ENCODE measurements around the gene PPP2R2D.

The PPP2R2D gene

GRCh38 chr10:131954356-131954965 lies 53.7 kb downstream of the PPP2R2D start:
- no peak for DNase-seq

DNA sequence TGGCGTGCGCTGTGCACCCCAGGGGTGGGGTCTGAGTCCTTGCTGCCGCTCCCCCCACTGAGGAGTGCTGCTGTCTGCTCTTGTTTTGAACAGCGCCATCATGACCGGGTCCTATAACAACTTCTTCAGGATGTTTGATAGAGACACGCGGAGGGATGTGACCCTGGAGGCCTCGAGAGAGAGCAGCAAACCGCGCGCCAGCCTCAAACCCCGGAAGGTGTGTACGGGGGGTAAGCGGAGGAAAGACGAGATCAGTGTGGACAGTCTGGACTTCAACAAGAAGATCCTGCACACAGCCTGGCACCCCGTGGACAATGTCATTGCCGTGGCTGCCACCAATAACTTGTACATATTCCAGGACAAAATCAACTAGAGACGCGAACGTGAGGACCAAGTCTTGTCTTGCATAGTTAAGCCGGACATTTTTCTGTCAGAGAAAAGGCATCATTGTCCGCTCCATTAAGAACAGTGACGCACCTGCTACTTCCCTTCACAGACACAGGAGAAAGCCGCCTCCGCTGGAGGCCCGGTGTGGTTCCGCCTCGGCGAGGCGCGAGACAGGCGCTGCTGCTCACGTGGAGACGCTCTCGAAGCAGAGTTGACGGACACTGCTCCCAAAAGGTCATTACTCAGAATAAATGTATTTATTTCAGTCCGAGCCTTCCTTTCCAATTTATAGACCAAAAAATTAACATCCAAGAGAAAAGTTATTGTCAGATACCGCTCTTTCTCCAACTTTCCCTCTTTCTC lies 55.0 kb downstream of the PPP2R2D start:
- no peak for DNase-seq

GRCh38 chr10:131959841-131960240 lies 59.0 kb downstream of the PPP2R2D start:
- DNase-seq = no peak

DNA sequence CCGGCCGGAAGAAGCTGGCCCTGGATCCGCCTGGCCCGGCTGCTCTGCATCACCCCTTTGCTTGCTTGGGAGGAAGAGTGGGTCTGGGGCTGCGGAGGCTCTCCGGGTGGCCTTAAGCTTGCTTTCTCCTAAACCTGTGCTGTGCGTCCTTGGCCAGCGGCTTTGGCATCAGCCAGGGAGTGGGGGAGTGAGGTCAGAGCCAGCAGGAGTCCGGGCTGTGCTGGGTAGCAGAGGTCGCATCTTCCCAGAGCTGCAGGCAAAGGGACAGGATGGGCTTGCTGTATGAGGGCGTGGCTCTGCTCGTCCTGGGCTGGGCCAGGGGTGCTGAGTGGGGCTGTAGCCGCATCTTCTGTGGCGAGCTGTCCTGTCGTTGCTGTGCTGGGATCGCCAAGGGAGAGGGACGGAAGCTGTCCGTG lies 59.8 kb downstream of the PPP2R2D start:
- DNase-seq = no peak

DNA sequence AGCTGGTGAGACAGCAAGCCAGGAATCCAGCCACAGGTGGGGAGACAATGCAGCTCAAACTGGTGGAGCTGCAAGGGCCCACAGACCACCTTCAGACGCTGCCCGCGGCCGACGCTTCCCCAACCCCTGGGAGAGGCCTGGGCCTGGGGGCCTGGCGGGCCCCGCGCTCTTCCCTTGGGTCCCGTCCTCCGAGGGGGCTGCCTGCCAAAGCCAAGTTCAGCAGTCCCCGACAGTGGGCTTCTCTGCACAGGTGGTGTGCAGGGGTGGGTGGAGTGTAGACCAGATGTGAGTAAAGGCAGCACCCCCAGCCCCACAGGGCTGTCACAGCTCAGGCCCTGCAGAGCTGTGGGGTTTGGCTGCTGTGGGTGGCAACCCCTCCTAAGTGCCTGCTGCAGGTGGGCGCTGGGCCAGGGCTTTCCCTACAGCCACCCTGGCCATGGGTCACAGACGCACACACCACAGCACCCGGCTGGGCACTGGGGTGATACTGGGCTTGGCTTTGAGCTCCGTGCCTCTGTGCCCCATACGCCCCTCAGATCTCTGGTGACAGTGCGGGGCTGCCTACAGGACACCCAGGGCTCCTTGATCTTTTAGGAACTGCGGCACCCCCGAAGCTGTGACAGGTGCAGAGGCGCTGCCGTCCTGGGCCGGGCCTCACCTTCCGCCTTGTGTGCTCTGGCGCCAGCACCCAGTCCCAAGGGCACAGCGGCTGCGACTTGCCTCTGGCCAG lies 60.4 kb downstream of the PPP2R2D start:
- no peak for DNase-seq

- DNase-seq = no peak
Measured at GRCh38 chr10:131961777-131962662, 61.2 kb downstream of the PPP2R2D start.

GRCh38 chr10:131963350-131963749 lies 62.5 kb downstream of the PPP2R2D start:
- DNase-seq = no peak

DNA sequence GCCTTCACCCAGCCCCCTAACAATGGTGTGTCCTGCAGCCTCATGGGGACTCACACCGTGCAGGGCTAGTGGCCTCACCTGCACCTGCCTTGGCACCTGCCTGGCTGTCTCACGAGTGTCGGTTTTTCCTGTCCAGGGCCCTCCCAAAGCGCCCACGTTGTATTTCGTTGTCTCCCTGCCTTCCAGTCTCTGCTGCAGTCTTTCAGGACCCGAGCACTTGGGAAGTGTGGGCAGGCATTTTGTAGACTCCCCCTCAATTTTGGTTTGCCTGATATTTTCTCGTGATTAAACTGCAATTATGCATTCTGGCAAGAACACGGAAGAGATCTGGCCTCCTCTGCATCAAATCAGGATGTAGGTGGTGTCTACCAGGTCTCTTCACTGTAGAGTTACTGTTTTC lies 63.0 kb downstream of the PPP2R2D start:
- DNase-seq = no peak

- no peak for DNase-seq
Measured at GRCh38 chr10:131964298-131964697, 63.5 kb downstream of the PPP2R2D start.

DNA sequence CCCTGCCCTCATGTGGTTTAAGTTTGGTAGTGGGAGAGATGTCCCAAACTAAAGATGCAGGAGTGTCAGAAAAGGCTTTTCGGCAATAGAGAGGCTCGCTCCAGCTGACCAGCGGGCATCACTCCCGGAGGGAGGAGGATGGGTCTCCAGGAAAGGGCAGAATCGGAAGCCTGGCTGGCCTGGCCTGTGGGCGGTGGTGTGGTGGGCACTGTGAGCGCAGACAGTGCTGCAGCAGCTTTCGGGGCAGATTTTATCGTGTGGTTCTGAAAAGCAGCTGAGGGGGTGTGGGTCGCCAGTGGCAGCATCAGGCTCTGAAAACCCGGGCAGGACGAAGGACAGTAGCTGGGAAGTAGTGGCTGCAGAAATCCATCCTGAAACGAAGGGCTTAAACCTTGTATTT lies 68.1 kb downstream of the PPP2R2D start:
- no peak for DNase-seq

GRCh38 chr10:131970946-131971345 lies 70.1 kb downstream of the PPP2R2D start:
- no peak for DNase-seq

GRCh38 chr10:131971591-131971990 lies 70.8 kb downstream of the PPP2R2D start:
- DNase-seq = no peak

GRCh38 chr10:131972474-131973071 lies 71.8 kb downstream of the PPP2R2D start:
- peak in 1 of 2 experiments; percentile 14 for DNase-seq

DNA sequence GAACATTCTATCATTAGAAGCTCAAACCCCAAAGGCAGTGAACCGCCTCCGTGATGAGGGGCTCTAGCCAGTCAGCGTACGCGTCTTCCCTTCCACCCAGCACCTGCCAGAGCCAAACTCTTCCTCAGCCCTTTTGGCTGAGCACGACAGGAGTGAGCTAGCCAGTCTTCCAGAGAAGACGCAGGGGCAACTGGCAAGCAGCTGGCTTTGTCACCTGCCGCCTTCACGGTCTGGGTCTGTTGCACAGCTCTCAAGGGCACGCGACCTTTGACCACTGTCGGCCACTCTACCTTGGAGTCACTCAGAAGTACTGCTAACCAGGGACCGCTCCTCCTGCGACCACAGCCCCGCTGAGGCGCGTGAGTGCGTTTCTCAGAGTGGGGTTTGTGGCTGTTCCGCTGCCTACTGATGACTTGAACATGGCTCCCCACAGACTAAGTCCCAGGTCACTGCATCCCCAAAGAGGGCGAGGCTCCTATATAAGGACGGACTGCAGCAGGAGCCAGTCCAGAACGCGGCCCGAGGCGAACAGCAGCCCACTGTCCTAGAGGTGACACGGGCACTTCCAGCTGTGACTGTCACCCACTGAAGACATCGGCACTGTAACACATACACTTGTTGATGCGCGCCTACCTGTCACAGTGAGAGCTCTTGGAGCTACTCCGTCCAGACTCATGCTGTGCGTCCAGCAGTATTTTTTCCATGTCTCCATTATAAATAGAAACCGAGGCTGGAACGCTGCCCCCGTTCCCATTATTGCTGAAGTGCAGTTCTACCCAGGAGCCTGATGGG lies 72.5 kb downstream of the PPP2R2D start:
- DNase-seq = no peak

GRCh38 chr10:131974034-131974817 lies 73.4 kb downstream of the PPP2R2D start:
- no peak for DNase-seq

DNA sequence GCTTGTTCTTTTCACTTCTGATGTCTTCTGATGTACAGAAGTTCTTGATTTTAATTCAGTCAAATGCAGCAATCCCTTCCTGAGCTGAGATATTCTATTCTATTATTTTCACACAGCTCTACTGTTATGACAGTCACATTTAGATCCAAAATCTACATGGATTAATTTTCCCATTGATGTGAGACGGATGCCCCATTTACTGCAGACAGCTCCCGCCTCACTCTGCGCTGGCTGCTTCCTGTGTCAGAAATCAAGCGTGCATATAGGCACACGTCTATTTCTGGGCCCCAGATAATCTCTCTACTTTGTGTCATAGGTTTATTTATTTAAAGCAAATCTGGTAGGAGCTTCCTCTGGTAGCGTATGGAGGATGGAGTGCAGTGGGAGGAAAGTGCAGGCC lies 74.2 kb downstream of the PPP2R2D start:
- DNase-seq = no peak

DNA sequence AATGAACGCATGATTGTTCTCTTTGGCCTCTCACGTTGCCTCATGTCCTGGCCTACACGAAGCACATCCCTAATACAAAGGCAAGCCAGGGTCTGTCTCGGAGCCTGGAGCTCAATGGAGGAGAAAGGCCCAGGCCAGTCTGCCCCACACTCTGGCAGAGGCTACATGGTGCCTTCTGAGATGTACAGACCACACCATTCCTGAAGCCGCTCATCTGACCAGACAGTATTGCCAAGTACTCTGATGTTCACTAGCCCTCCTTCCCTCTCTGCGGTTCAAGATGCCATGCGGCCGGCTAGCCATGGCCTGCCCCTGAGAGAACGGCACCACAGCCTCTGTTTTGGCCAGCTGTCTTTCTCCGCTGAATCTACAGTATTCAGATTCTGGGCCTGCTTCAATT lies 75.0 kb downstream of the PPP2R2D start:
- no peak for DNase-seq

DNA sequence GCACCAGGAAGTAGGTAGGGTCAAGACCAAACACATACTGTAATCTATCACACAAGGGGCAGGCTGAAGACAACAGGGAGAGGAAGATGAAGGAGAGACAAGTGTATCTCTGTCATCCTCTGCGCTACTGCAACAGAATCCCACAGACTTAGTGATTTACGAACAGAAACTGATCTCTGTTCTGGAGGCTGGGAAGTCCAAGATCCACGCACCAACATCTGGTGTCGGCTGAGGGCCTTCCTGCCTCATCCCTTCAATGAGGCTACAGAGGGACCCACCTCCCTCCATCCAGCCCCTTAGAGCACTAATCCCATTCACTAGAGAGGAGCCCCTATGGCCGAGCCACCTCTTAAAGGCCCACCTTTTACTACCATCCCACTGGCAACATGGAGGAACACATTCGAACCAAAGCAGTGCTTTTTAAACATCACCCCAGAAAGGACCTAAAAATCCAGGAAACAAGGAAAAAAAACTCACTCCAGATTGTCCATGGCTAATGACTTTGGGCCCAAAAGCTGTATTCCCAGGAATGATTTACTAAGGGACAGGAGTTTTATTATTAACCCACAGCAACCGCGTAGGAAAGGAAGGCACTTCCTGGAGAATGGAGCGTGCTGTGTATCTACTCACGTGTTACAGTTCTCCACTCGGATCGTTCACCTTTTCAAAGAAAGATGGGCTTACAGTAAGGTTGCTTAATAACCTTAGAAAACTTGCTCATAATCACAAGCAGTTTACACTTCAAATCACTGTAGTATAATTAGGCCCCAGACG lies 76.7 kb downstream of the PPP2R2D start:
- no peak for DNase-seq

- DNase-seq = no peak
Measured at GRCh38 chr10:131978366-131978765, 77.6 kb downstream of the PPP2R2D start.

DNA sequence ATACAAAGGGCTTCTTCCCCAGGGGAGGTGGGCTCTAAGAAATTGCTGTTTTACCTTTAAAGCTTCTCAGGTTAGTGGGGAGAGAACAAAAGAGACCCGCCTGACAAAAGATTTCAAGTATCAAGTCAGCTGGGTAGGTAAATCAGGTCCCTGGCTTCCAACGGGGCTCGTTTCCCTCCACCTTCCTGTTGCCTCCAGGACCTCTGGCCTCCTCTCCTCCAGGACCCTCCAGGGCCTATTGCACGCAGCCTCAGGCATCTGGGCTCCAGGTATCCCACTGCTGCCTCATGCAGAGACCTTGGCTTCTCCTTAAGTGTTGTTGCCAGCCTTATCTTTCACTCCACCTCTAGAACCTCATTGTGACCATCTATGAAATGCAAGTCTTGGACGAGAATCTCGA lies 78.0 kb downstream of the PPP2R2D start:
- DNase-seq = no peak
